HG03095 (cell line): ENCODE measurements around the gene HTR3C.

Source experiments
- ATAC-seq: cut with Tn5 transposase; IDR thresholded peaks from one replicate; pipeline ENCODE4 v1.9.1; 2021; ENCODE audit warnings: moderate library complexity; ENCODE audit not compliant: unreplicated experiment

HTR3C gene

GRCh38 chr3:184082465-184082864, 29.6 kb downstream of the HTR3C start:
- ATAC-seq = no peak

GRCh38 chr3:184085389-184085852, 32.6 kb downstream of the HTR3C start:
- no peak for ATAC-seq

- no peak for ATAC-seq
Observed at GRCh38 chr3:184092199-184092598, 39.4 kb downstream of the HTR3C start.

GRCh38 chr3:184096811-184097383, 44.0 kb downstream of the HTR3C start, which contains the start of gene HTR3E:
TSS of gene HTR3E (plus strand) at chr3:184097064. CDS start at chr3:184097530, 466 bp downstream.
- no peak for ATAC-seq

- no peak for ATAC-seq
Observed at GRCh38 chr3:184097556-184097955, 44.7 kb downstream of the HTR3C start.

GRCh38 chr3:184099806-184100686, 47.2 kb downstream of the HTR3C start:
- ATAC-seq = no peak
